Endothelial cell of umbilical vein (primary cell): ENCODE results near the gene TYW3. TPM values are rescaled to one million over a fixed set of nuclear protein-coding genes. Genes with fewer than 3 reads are reported as not detected.

Experiments used
- BruUV-seq: library from RNA; stranded (reverse); fragments of 400-500 nt; replicated peaks from 2 replicates; lab custom pipeline; 2021; lab: Mats Ljungman, UMichigan
- CTCF ChIA-PET: fragments of 300-600, 350-600 bp; sonication (Branson Sonifier 250); formaldehyde crosslinking; loops from one replicate; lab custom pipeline; 2021; ENCODE audit warnings: antibody characterized with exemption, inconsistent platforms; lab: Charles Lee
- POLR2A ChIA-PET: fragments of 300-600, 350-600 bp; sonication (Branson Sonifier 250); formaldehyde crosslinking; loops from one replicate; lab custom pipeline; 2021; ENCODE audit warnings: antibody characterized with exemption, inconsistent platforms; lab: Charles Lee
- DNase-seq: peaks from one replicate; pipeline ENCODE4 v3.0.0-alpha.2; 2011; ENCODE audit warnings: low read depth, low spot score
- FAIRE-seq: peaks from 2 replicates; lab custom pipeline; 2011; peaks lifted over from hg19 to GRCh38; lab: Jason Lieb, UNC
- H2AFZ ChIP-seq: 2 replicates; pipeline ENCODE4 v1.6.0; 2012; ENCODE audit warnings: low read depth, low read length, control low read depth, inconsistent platforms
- H3K27ac ChIP-seq: 2 replicates; pipeline ENCODE4 v1.5.1; 2011; ENCODE audit warnings: low read depth, mild to moderate bottlenecking, control low read depth, low read length, moderate library complexity; ENCODE audit not compliant: insufficient read depth
- H3K27me3 ChIP-seq, 2 experiments: 2 replicates each; pipeline versions ENCODE4 v1.6.0 to v1.6.1; 2011; ENCODE audit warnings: low read length in 2 of 2, mixed read lengths in 1 of 2; ENCODE audit not compliant: control insufficient read depth in 2 of 2, insufficient read depth in 2 of 2
- H3K36me3 ChIP-seq, 2 experiments: 2 replicates in 1 of 2; 3 replicates in 1 of 2; pipeline ENCODE4 v1.5.1; 2011; ENCODE audit warnings: low read length in 2 of 2, mild to moderate bottlenecking in 1 of 2, moderate library complexity in 1 of 2; ENCODE audit not compliant: control insufficient read depth in 2 of 2, insufficient read depth in 2 of 2; ENCODE audit errors: extremely low read depth in 1 of 2
- H3K4me1 ChIP-seq: 3 replicates; pipeline ENCODE4 v1.5.1; 2011; ENCODE audit warnings: mild to moderate bottlenecking, low read length; ENCODE audit not compliant: control insufficient read depth, insufficient read depth; ENCODE audit errors: extremely low read depth
- H3K4me2 ChIP-seq: 2 replicates; pipeline ENCODE4 v1.6.1; 2011; ENCODE audit warnings: low read length, control low read depth, mixed read lengths; ENCODE audit not compliant: insufficient read depth
- H3K4me3 ChIP-seq, 3 experiments: fragments of 200-600 bp in 1 of 3; sonication (generic), shearing (Covaris generic) in 1 of 3; replicated peaks in 1 of 3; 2 replicates each; pipeline ENCODE4 v1.5.1; 2011 to 2016; ENCODE audit warnings: control low read depth in 3 of 3, low read length in 3 of 3, mild to moderate bottlenecking in 2 of 3, inconsistent platforms in 1 of 3, low read depth in 1 of 3, moderate library complexity in 1 of 3; ENCODE audit not compliant: insufficient read depth in 1 of 3
- H3K79me2 ChIP-seq: 2 replicates; pipeline ENCODE4 v1.6.0; 2012; ENCODE audit warnings: low read length, inconsistent platforms; ENCODE audit not compliant: control insufficient read depth, insufficient read depth
- H3K9ac ChIP-seq: replicated peaks from 2 replicates; pipeline ENCODE3; 2011; ENCODE audit warnings: low read length, control low read depth; ENCODE audit not compliant: insufficient read depth; ENCODE audit errors: extremely low read depth
- H3K9me1 ChIP-seq: replicated peaks from 3 replicates; pipeline ENCODE4 v1.6.0; 2011; ENCODE audit warnings: mild to moderate bottlenecking, low read length; ENCODE audit not compliant: control insufficient read depth, insufficient read depth; ENCODE audit errors: extremely low read depth
- H3K9me3 ChIP-seq: replicated peaks from 2 replicates; pipeline ENCODE4 v1.5.1; 2012; ENCODE audit warnings: low read length, inconsistent platforms; ENCODE audit not compliant: control insufficient read depth, insufficient read depth
- H4K20me1 ChIP-seq: replicated peaks from 2 replicates; pipeline ENCODE3; 2011; ENCODE audit warnings: mild to moderate bottlenecking, low read length; ENCODE audit not compliant: control insufficient read depth, insufficient read depth; ENCODE audit errors: extremely low read depth
- CTCF ChIP-seq, 2 donors: IDR thresholded peaks; 1 replicate in 1 of 2; 2 replicates in 1 of 2; pipeline ENCODE4 v1.5.1; 2011; ENCODE audit warnings: low read length in 2 of 2, mild to moderate bottlenecking in 2 of 2, moderate library complexity in 2 of 2, control low read depth in 1 of 2, inconsistent platforms in 1 of 2, low read depth in 1 of 2; ENCODE audit not compliant: insufficient read depth in 1 of 2; ENCODE audit errors: extremely low read depth in 1 of 2
- EZH2 ChIP-seq: IDR thresholded peaks from 2 replicates; pipeline ENCODE4 v1.6.1; 2012; ENCODE audit warnings: borderline replicate concordance, low read depth, mild to moderate bottlenecking, moderate library complexity, low read length, inconsistent platforms; ENCODE audit not compliant: severe bottlenecking
- FOS ChIP-seq: IDR thresholded peaks from 2 replicates; pipeline ENCODE4 v1.6.1; 2011; ENCODE audit warnings: mild to moderate bottlenecking, low read length, moderate library complexity, borderline replicate concordance; ENCODE audit not compliant: insufficient read depth
- JUN ChIP-seq: IDR thresholded peaks from 2 replicates; pipeline ENCODE4 v1.6.1; 2011; ENCODE audit warnings: borderline replicate concordance, low read depth; ENCODE audit not compliant: insufficient read length, insufficient read depth
- MAX ChIP-seq: IDR thresholded peaks from 2 replicates; pipeline ENCODE4 v1.6.1; 2011; ENCODE audit not compliant: insufficient read depth, insufficient read length
- MYC ChIP-seq: IDR thresholded peaks from one replicate; pipeline ENCODE4 v1.6.1; 2011; ENCODE audit warnings: mild to moderate bottlenecking, low read depth, low read length
- POLR2A ChIP-seq: IDR thresholded peaks from 2 replicates; pipeline ENCODE4 v1.6.1; 2012; ENCODE audit warnings: low read depth, mild to moderate bottlenecking, control low read depth, low read length
- dilution Hi-C: fragments of 300-500 bp; cut with MboI; formaldehyde crosslinking; loops from one replicate; pipeline ENCODE4 v1.15.0; 2019; ENCODE audit warnings: low sequenced_read_pairs; ENCODE audit not compliant: extremely low pct_ligation_motif_present
- intact Hi-C: fragments of 100-400 bp; cut with micrococcal nuclease; formaldehyde crosslinking; loops from one replicate; pipeline ENCODE4 v1.10.0; 2022
- polyA plus RNA-seq, 4 experiments: library from polyadenylated mRNA; depleted of rRNA in 3 of 4; stranded (reverse) in 3 of 4; unstranded in 1 of 4; fragments of >200 nt; gene quantifications; 2 replicates each; pipeline versions ENCODE4 v1.2.1 to v1.2.3, GENCODE V29; 2011 to 2012; ENCODE audit warnings: missing spikeins in 1 of 4
- total RNA-seq: library from RNA; stranded (reverse); gene quantifications from 2 replicates; pipeline ENCODE4 v1.2.3, GENCODE V29; 2021

Gene TYW3
- total and polyA plus RNA-seq, 2 donors (not counting 3 experiments of a cell fraction or from before 2014, with no cell fraction given), result 8.5 to 22.8 TPM

DNA sequence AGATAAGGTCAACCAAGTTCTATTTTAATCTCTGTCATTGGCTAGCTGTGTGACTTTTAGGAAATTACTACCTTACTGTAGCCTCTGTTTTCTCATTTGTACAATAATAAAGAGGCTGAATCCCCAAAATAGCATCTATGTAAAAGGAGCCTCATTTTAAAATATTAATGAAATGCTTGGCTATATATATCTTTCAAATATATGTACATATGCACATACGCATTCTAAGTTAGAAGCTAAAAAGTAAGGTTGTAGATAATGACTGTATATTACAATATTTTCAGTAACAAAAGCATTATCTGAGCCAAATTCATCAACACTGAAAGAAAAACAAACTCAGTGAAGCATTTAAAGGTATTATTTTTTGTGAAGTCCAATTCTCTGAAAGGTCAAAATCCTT, 44.6 kb downstream of the TYW3 start:
- dilution Hi-C loops (loop anchor here (25.0 kb wide), 1 partner anchor 410 kb away; no protein-coding TSS in a partner anchor), intact Hi-C loops (no loop called here)
- BruUV-seq, result no TSS peak
- Histone ChIP-seq H3K27ac (no peak overlapping the region), H4K20me1 (no peaks in the 10 kb centered on the region), H3K79me2 (no peaks in the 10 kb centered on the region), H2AFZ (no peak overlapping the region), H3K27me3 (peaks cover 9 to 39% of the 10 kb centered on the region in 2 experiments), H3K4me1 (no peaks in the 10 kb centered on the region), H3K36me3 (no peaks in the 10 kb centered on the region), H3K4me2 (no peak overlapping the region), H3K9ac (no peak overlapping the region), H3K4me3 (no peak overlapping the region), H3K9me1 (no peaks in the 10 kb centered on the region), H3K9me3 (no peaks in the 10 kb centered on the region)
- TF ChIP-seq POLR2A, result no peak
- TF ChIP-seq EZH2, result no peak
- TF ChIP-seq MAX, result no peak
- TF ChIP-seq FOS, result no peak
- no peak for FAIRE-seq
- DNase-seq, result no peak
- POLR2A ChIA-PET, result no interaction called here
- CTCF ChIA-PET, result interaction anchor here (2.2 to 7.1 kb wide), 2 partner anchors 88 to 424 kb away, joined by 8 to 279 read pairs; no protein-coding TSS in a partner anchor

- DNase-seq (no peak), FAIRE-seq (no peak)
- dilution Hi-C loops, result loop anchor here (25.0 kb wide), 1 partner anchor 408 kb away; no protein-coding TSS in a partner anchor
- intact Hi-C loops, result no loop called here
- Histone ChIP-seq H3K4me1 (no peaks in the 10 kb centered on the region), H3K4me3 (no peak overlapping the region), H2AFZ (no peak overlapping the region), H3K79me2 (no peaks in the 10 kb centered on the region), H3K27ac (no peak overlapping the region), H3K27me3 (peaks cover 5 to 18% of the 10 kb centered on the region in 2 experiments), H3K36me3 (no peaks in the 10 kb centered on the region), H3K4me2 (no peak overlapping the region), H3K9me1 (no peaks in the 10 kb centered on the region), H4K20me1 (no peaks in the 10 kb centered on the region), H3K9me3 (no peaks in the 10 kb centered on the region), H3K9ac (no peak overlapping the region)
- no TSS peak for BruUV-seq
- TF ChIP-seq CTCF (IDR thresholded peaks at IDR 0.05; ENCODE audit: extremely low read depth in 1 of 2, insufficient read depth in 1 of 2, low read depth in 1 of 2, low read length in 2 of 2) (no peak), FOS (no peak), MYC (no peak), JUN (no peak)
- CTCF ChIA-PET, result no interaction called here
- POLR2A ChIA-PET, result no interaction called here
These were observed 46.8 kb downstream of the TYW3 start for GRCh38 chr1:74779750-74780149.
